HG02943 (cell line): ENCODE results near the gene SYT8.
A peak's percentile ranks its signal among the peaks of the same experiment; 100 is the strongest.

ENCODE experiments used
- ATAC-seq: cut with Tn5 transposase; IDR thresholded peaks from one replicate; pipeline ENCODE4 v1.9.1; 2021; ENCODE audit warnings: mild to moderate bottlenecking, low read depth, moderate library complexity; ENCODE audit not compliant: unreplicated experiment

Gene SYT8

GRCh38 chr11:1830322-1831223 is 4.2 kb upstream of the SYT8 start:
- no peak for ATAC-seq

- ATAC-seq, result no peak
Measured at GRCh38 chr11:1831338-1832210, 3.2 kb upstream of the SYT8 start.

GRCh38 chr11:1832211-1832919 is 2.4 kb upstream of the SYT8 start:
- no peak for ATAC-seq

GRCh38 chr11:1832920-1833295 is 1.9 kb upstream of the SYT8 start:
- no peak for ATAC-seq

DNA sequence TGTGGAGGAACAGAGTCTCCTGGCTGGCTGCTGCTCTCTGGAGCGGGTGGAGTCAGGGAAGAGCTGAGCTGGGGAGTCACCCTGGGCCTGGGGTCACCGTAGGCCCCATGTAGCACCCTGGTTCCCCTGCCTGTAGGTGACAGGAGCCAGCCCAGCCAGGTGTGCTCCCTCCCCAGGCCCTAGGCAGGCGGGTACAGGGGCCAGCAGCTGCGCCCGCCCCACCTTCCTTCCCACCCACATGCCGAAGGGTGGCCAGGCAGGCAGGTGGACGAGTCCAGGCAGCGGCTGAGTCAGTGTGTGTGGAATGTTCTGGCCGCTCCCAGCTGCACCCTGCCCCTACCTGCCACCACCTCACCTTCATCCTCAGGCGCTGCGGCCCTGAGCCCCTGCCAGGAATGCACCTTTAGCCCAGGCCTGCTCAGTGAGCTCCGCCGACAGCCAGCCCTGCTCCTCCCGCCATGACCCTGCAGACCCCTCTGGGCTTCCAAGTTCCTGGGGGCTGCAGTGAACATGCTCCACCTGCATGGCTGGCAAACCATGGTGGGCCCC is 654 bp upstream of the SYT8 start:
- no peak for ATAC-seq

GRCh38 chr11:1835671-1836010 is 851 bp downstream of the SYT8 start:
- no peak for ATAC-seq

- no peak for ATAC-seq
Measured at GRCh38 chr11:1836011-1836945, 1.5 kb downstream of the SYT8 start.

GRCh38 chr11:1837171-1838076 is 2.6 kb downstream of the SYT8 start:
- ATAC-seq, result peak; percentile 56

GRCh38 chr11:1838077-1838425 is 3.3 kb downstream of the SYT8 start:
- no peak for ATAC-seq

- ATAC-seq, result no peak
Measured at GRCh38 chr11:1838426-1839144, 3.8 kb downstream of the SYT8 start, which contains the start of gene TNNI2. Gene TNNI2, plus strand, starts transcription at chr11:1838981. Its CDS starts 716 bp downstream, at chr11:1839697.

GRCh38 chr11:1839204-1839923 is 4.6 kb downstream of the SYT8 start:
- ATAC-seq, result no peak

GRCh38 chr11:1839924-1840779 is 5.4 kb downstream of the SYT8 start:
- no peak for ATAC-seq

DNA sequence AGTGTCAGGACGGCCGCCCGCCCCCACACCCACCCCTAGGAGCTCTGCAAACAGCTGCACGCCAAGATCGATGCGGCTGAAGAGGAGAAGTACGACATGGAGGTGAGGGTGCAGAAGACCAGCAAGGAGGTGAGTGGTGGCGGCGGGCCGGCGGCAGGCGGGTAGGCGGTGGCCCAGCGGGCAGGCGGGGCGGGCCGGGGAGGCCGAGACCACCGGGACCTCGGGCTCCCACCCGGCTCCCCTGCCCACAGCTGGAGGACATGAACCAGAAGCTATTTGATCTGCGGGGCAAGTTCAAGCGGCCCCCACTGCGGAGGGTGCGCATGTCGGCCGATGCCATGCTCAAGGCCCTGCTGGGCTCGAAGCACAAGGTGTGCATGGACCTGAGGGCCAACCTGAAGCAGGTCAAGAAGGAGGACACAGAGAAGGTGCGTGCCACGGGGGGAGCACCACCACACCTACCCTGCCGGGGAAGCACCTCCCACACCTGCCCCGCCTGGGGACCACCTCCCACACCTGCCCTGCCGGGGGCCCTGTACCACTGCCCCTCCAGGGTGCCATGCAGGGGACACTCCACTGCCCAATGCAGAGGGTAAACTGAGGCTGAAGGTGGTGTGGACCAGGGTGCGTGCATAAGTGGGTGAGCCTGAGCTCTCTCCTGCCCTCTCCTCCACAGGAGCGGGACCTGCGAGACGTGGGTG is 6.1 kb downstream of the SYT8 start:
- ATAC-seq, result no peak

DNA sequence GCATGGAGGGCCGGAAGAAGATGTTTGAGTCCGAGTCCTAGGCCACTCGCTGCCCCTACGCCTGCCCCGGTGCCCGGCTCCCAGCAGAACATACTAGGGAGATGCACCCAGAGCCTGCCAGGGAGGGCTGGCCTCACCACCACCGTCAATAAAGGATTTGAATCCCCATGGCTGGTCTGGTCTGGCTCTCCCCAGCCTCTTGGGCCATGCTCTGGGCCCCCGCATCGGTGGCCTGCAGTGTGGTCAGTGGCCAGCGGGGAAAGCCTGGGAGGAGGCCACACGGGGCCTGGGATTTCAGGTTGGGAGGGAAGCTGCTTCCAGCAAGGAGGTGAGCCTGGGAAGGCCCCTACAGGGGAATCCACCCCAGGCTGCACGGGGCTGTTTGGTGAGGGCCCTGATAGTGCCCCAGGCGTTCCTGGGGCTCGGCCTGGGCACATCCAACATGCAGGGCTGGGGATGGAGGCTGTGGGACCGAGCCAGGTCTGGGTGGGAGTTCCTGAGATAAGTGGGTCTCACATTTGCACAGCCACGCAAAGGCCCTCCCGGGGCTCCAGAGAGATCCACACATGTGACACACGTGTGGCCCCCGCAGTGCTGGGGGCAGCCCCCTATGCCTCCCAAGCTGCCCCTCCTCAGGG is 6.8 kb downstream of the SYT8 start:
- no peak for ATAC-seq
